ENCODE data around the gene ARAP2. TPM values are rescaled to one million over a fixed set of nuclear protein-coding genes. Genes with fewer than 3 reads are reported as not detected.

Gene ARAP2
- total RNA-seq, 1 experiment from 2014 or later = 13.6 TPM

DNA sequence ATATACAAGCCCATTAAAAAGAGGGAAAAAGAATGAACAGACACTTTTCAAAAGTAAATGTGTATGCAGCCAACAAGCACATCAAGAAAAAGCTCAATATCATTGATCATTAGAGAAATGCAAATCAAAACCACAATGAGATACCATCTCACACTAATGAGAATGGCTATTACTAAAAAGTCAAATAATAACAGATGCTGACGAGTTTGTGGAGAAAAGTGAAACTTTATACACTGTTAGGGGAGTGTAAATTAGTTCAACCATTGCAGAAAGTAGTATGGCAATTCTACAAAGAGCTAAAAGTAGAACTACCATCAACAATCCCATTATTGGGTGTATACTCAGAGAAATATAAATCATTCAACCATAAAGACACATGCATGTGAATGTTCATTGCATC is 203.0 kb downstream of the ARAP2 start:
- intact Hi-C loops (cut with micrococcal nuclease) = no loop called here

DNA sequence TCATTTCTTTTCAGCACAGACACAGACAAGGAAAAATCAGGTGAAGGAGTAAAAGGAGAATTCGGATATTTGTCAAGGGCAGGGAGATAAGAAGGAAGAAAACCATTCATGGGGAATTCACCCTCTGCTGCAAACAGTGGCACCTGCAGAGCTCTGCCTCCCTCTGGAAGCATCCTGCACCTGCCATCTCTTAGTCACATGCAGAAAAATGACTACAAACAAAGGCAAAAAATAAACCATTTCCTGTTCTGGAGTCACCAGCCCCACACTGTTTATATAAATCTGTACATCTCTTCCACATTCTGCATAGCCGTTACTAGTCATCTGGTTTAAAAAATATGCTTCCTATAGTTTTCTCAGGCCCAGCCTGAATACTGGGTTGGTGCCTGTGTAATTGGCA is 205.3 kb downstream of the ARAP2 start:
- intact Hi-C loops (cut with micrococcal nuclease) = no loop called here
- TF ChIP-seq EZH2 (IDR thresholded peaks at IDR 0.05) (no peak), RAD21 (IDR thresholded peaks at IDR 0.05; ENCODE audit: low read depth) (no peak), JUND (IDR thresholded peaks at IDR 0.05) (no peak), TCF7L2 (IDR thresholded peaks at IDR 0.05; ENCODE audit: borderline replicate concordance, extremely low read depth, insufficient read depth, insufficient read length) (no peak), EZH2phosphoT487 (IDR thresholded peaks at IDR 0.05; ENCODE audit: borderline replicate concordance) (no peak), FOSL1 (IDR thresholded peaks at IDR 0.05; ENCODE audit: low read depth) (no peak), ZNF274 (IDR thresholded peaks at IDR 0.05; ENCODE audit: low read depth, low read length) (no peak), ELF1 (IDR thresholded peaks at IDR 0.05; ENCODE audit: borderline replicate concordance, low read depth) (no peak), SP1 (IDR thresholded peaks at IDR 0.05; ENCODE audit: low read depth) (no peak), YY1 (IDR thresholded peaks at IDR 0.05; ENCODE audit: extremely low read depth, insufficient replicate concordance, low read depth, low read length) (no peak), CBX3 (IDR thresholded peaks at IDR 0.05; ENCODE audit: low read depth) (no peak), SIN3A (IDR thresholded peaks at IDR 0.05; ENCODE audit: low read depth) (no peak), POLR2A (IDR thresholded peaks at IDR 0.05; ENCODE audit: borderline replicate concordance, extremely low read depth, insufficient read depth, insufficient read length) (no peak)
- TF ChIP-seq, protein P1, sequence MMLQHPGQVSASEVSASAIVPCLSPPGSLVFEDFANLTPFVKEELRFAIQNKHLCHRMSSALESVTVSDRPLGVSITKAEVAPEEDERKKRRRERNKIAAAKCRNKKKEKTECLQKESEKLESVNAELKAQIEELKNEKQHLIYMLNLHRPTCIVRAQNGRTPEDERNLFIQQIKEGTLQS (IDR thresholded peaks at IDR 0.05) = no peak
- TF ChIP-seq, protein P2, sequence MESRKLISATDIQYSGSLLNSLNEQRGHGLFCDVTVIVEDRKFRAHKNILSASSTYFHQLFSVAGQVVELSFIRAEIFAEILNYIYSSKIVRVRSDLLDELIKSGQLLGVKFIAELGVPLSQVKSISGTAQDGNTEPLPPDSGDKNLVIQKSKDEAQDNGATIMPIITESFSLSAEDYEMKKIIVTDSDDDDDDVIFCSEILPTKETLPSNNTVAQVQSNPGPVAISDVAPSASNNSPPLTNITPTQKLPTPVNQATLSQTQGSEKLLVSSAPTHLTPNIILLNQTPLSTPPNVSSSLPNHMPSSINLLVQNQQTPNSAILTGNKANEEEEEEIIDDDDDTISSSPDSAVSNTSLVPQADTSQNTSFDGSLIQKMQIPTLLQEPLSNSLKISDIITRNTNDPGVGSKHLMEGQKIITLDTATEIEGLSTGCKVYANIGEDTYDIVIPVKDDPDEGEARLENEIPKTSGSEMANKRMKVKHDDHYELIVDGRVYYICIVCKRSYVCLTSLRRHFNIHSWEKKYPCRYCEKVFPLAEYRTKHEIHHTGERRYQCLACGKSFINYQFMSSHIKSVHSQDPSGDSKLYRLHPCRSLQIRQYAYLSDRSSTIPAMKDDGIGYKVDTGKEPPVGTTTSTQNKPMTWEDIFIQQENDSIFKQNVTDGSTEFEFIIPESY (IDR thresholded peaks at IDR 0.05; ENCODE audit: extremely low read depth, insufficient replicate concordance, low read length) = no peak
- TF ChIP-seq, protein P3, sequence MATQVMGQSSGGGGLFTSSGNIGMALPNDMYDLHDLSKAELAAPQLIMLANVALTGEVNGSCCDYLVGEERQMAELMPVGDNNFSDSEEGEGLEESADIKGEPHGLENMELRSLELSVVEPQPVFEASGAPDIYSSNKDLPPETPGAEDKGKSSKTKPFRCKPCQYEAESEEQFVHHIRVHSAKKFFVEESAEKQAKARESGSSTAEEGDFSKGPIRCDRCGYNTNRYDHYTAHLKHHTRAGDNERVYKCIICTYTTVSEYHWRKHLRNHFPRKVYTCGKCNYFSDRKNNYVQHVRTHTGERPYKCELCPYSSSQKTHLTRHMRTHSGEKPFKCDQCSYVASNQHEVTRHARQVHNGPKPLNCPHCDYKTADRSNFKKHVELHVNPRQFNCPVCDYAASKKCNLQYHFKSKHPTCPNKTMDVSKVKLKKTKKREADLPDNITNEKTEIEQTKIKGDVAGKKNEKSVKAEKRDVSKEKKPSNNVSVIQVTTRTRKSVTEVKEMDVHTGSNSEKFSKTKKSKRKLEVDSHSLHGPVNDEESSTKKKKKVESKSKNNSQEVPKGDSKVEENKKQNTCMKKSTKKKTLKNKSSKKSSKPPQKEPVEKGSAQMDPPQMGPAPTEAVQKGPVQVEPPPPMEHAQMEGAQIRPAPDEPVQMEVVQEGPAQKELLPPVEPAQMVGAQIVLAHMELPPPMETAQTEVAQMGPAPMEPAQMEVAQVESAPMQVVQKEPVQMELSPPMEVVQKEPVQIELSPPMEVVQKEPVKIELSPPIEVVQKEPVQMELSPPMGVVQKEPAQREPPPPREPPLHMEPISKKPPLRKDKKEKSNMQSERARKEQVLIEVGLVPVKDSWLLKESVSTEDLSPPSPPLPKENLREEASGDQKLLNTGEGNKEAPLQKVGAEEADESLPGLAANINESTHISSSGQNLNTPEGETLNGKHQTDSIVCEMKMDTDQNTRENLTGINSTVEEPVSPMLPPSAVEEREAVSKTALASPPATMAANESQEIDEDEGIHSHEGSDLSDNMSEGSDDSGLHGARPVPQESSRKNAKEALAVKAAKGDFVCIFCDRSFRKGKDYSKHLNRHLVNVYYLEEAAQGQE (IDR thresholded peaks at IDR 0.05; ENCODE audit: low read depth) = no peak

More for the DNA sequence above, 203.0 kb downstream of the ARAP2 start:
- H3K9ac ChIP-seq (ENCODE audit: low read length) = no peak overlapping the region
- RAD21 ChIA-PET (ENCODE audit: low non-redundant PET in 1 of 2, low total read pairs in 2 of 2, uncharacterized antibody in 2 of 2, unreplicated experiment in 2 of 2) = no interaction called here
- DNase-seq (ENCODE audit: low read depth, low spot score) = no peak
- no peak for TF ChIP-seq RAD21 (IDR thresholded peaks at IDR 0.05; ENCODE audit: low read depth)
- no TSS peak for BruUV-seq (replicated peaks)
- POLR2A ChIA-PET = no interaction called here
- no peak overlapping the region for H3K27ac ChIP-seq (ENCODE audit: low read depth, low read length)
- H3K4me2 ChIP-seq (ENCODE audit: low read length) = no peak overlapping the region
- no peaks in the 10 kb centered on the region for H3K79me2 ChIP-seq (ENCODE audit: insufficient read depth, low read length)
- H3K9me3 ChIP-seq (ENCODE audit: control insufficient read depth in 1 of 2, insufficient read depth in 1 of 2, low read depth in 1 of 2, low read length in 2 of 2) = no peaks in the 10 kb centered on the region
- H4K20me1 ChIP-seq (ENCODE audit: insufficient read depth) = no peaks in the 10 kb centered on the region
- H3K27me3 ChIP-seq (ENCODE audit: insufficient read depth, low read length) = no peaks in the 10 kb centered on the region
- H3K36me3 ChIP-seq (ENCODE audit: control insufficient read depth in 1 of 2, insufficient read depth in 2 of 2, low read length in 2 of 2) = no peaks in the 10 kb centered on the region
- CTCF ChIA-PET = no interaction called here
- no peak overlapping the region for H2AFZ ChIP-seq (ENCODE audit: low read depth, low read length, poor library complexity, severe bottlenecking)
- H3K4me1 ChIP-seq (ENCODE audit: control insufficient read depth in 1 of 2, insufficient read depth in 2 of 2, low read length in 2 of 2) = no peaks in the 10 kb centered on the region
- H3K9me2 ChIP-seq (ENCODE audit: insufficient read depth) = no peaks in the 10 kb centered on the region
- no peak for ATAC-seq
- H3K4me3 ChIP-seq (replicated peaks in 1 of 2; ENCODE audit: low read depth in 1 of 2, low read length in 2 of 2) = no peak overlapping the region

More for the DNA sequence above, 205.3 kb downstream of the ARAP2 start:
- no peaks in the 10 kb centered on the region for H3K27me3 ChIP-seq (ENCODE audit: insufficient read depth, low read length)
- BruUV-seq (replicated peaks) = no TSS peak
- no peaks in the 10 kb centered on the region for H4K20me1 ChIP-seq (ENCODE audit: insufficient read depth)
- DNase-seq (ENCODE audit: low read depth, low spot score) = no peak
- H3K36me3 ChIP-seq (ENCODE audit: control insufficient read depth in 1 of 2, insufficient read depth in 2 of 2, low read length in 2 of 2) = no peaks in the 10 kb centered on the region
- no peak overlapping the region for H3K27ac ChIP-seq (ENCODE audit: low read depth, low read length)
- no peak overlapping the region for H3K9ac ChIP-seq (ENCODE audit: low read length)
- ChIA-PET RAD21 (ENCODE audit: low non-redundant PET in 1 of 2, low total read pairs in 2 of 2, uncharacterized antibody in 2 of 2, unreplicated experiment in 2 of 2) (no interaction called here), POLR2A (no interaction called here), CTCF (no interaction called here)
- H3K9me3 ChIP-seq (ENCODE audit: control insufficient read depth in 1 of 2, insufficient read depth in 1 of 2, low read depth in 1 of 2, low read length in 2 of 2) = no peaks in the 10 kb centered on the region
- H3K4me3 ChIP-seq (replicated peaks in 1 of 2; ENCODE audit: low read depth in 1 of 2, low read length in 2 of 2) = no peak overlapping the region
- ATAC-seq = no peak
- H3K4me1 ChIP-seq (ENCODE audit: control insufficient read depth in 1 of 2, insufficient read depth in 2 of 2, low read length in 2 of 2) = no peaks in the 10 kb centered on the region
- no peak overlapping the region for H2AFZ ChIP-seq (ENCODE audit: low read depth, low read length, poor library complexity, severe bottlenecking)
- no peaks in the 10 kb centered on the region; the same call in 1 of the 2 replicates for H3K9me2 ChIP-seq (ENCODE audit: insufficient read depth)
- no peak overlapping the region for H3K4me2 ChIP-seq (ENCODE audit: low read length)
- H3K79me2 ChIP-seq (ENCODE audit: insufficient read depth, low read length) = no peaks in the 10 kb centered on the region

All from HCT116 (cell line).